GM19468 (cell line): ENCODE measurements around the gene FMNL2.

Source experiments
- ATAC-seq: cut with Tn5 transposase; IDR thresholded peaks from one replicate; pipeline ENCODE4 v1.9.1; 2021; ENCODE audit warnings: mild to moderate bottlenecking, moderate library complexity, moderate number of reproducible peaks; ENCODE audit not compliant: unreplicated experiment; ENCODE audit errors: extremely low read depth

Gene FMNL2

DNA sequence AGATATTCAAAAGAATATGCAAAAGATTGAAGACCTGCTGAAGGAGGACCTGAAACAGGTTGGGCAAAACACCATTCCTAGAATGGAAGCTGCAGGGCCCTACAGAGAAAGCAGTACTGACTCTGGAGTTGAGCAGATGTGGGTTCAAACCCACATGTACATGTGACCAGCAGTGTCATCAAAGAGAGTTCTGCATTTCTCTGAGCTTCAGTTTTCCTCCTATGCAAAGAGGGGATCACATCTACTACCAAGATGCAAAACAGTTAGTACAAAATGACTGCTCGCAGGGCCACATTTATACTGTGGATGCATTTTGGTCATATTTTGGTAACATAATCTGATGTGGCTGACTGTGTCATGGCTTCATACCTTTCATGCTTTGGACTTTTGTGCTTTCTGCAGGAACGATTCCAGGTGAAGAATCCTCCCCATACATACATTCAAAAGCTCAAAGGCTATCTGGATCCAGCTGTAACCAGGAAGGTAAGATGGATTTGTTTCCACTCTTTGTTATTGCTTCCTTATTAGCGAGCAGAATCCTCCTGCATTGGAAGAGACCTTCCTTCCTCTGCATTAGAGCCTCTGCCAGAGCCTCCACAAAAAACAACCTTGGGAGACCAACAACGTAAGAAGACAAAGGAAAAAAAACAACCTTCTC is 207.5 kb downstream of the FMNL2 start:
- ATAC-seq, result no peak

DNA sequence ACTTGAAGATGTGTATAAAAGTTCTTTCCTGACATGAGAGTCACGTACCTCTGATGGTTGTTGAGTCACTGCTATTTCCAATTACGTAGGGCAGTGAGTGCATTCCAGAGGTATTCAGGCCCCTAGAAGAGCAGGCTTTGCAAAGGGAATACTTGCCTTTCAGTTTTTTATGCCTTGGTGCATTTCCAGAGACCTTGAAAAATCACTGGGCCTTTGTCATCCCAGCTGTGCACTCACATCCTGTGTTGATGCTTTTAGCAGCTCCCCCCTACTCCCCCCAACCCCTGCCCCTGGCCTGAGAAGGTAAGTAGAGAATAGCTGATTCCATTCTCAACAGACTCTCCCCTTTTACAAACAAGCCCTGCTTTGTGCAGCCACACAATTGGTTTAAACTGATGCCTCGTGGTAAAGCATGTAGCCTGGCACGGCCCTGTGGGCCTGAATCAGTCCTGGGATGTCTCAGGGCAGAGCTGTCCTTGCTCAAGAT is 208.1 kb downstream of the FMNL2 start:
- ATAC-seq, result no peak

GRCh38 chr2:152543717-152544116 is 208.7 kb downstream of the FMNL2 start:
- ATAC-seq, result no peak

- no peak for ATAC-seq
These were observed 209.7 kb downstream of the FMNL2 start for GRCh38 chr2:152544638-152545037.

- no peak for ATAC-seq
These were observed 211.4 kb downstream of the FMNL2 start for GRCh38 chr2:152546230-152546837.

DNA sequence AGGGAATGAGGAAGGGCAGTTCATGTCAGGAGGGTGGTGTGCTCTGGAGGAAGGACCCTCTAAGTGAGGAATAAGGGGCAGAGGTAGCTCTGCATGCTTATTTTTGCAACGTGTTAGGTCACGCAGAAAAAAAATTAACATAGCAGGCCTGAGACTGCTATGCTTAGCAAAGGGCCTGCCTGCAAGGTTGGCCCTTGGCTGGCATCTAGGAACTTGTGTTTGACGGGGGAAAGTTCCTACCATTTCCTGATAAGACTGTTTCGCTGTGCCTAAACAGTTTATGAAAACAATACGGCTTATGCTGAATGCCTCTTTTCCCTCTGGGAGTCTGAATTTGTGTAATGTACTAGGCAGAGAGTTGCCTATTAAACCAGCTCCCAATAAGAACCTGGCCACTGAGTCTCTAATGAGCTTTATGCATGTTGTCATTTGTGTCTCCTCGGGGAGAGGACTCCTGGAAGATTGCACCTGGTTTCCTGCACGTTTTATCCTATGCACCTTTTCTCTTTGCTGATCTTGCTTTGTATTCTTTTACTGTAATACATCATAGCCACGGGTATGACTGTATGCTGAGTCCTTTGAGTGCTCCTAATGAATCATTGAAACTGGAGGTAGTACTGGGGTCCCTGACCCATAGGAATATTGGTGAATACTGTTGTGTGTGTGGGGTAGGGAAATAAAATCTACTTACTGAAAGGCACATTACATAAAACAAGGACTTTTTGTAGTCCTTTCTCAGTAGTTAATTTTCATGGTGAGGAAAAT is 213.3 kb downstream of the FMNL2 start:
- ATAC-seq, result no peak

DNA sequence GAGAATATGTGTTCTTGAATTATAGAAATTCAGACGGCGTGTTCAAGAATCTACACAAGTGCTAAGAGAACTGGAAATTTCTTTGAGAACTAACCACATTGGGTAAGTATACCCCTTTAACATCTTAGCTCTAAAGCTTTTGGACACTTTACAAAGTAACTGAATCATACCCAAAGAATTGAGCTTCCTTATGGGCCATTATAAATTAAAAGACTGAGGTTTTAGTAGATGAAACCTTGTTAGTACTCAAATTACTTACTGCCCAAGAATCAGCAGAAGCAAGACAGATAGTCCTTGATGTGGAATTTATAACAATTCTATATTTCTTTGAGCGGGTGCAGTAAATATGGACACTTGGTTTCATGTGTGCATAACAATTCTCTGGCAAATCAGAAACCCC is 214.0 kb downstream of the FMNL2 start:
- no peak for ATAC-seq

- ATAC-seq, result no peak
These were observed 214.4 kb downstream of the FMNL2 start for GRCh38 chr2:152549423-152549822.

- ATAC-seq, result no peak
These were observed 215.4 kb downstream of the FMNL2 start for GRCh38 chr2:152550386-152550785.

DNA sequence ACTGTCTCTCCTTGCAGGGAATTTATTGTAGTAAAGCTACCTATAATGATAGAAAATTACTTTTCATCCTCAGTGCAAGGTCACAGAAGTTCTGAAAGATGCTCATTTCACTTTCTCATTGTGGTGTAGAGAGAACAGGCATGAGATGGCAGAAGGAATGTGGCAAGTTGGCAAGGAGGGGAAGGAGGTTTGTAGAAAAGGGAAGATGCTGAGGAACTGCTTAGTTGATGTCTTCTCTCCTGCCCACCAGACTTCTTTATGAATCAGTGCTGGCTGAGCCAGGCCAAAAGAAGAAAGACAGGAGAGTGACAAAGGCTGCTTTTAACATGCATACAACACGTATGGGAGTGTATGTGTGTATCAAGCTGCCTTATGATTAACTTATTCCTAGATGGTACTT is 217.9 kb downstream of the FMNL2 start:
- no peak for ATAC-seq

GRCh38 chr2:152553518-152553917 is 218.5 kb downstream of the FMNL2 start:
- ATAC-seq, result no peak

GRCh38 chr2:152555048-152555447 is 220.1 kb downstream of the FMNL2 start:
- no peak for ATAC-seq

DNA sequence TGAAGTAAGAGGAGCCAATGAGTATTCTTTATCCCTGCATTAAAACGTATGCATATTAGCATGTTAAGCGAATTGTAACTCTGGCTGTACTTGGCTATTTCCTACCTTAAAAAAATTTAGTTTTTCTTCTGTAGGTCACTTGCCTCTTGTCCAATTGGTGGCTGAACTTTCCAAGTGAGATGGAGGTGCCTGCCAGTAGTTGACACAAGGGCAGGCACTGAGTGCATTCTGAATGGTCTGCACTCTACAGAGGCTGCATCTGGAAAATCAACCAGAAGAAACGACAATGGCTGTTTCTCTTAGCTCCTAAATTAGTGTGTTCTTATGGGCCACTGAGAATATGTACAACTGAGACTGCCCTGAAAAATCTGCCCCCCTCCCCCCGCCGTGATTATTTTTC is 221.5 kb downstream of the FMNL2 start:
- ATAC-seq, result no peak

DNA sequence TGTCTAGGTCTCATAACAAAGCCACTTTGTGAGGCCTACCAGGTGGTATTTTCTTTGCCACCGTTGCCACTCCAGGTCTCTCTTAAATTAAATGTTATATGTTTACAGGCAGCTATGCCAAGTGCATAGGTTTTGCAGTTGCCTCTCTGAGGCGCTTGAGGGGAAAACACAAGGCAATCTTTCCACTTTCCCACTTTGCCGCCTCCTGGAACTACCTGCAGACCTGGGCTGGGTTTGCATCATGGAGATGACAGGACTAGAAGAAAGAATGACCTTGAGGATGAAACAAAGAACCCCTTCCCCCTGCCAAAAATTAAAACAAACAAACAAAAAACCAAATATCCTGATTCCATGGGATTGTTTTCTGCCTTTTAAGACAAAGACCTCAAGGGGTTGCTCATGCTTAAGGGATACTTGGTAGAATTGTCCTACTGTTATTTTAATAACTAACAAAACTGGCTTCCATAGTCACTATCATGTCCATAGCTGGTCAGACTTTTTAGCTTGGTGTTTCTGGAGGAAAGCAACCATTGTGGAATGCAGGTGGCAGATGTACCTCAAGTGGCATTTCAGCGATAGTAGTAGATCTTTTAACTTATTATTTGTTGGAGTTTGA is 222.4 kb downstream of the FMNL2 start:
- ATAC-seq, result no peak

DNA sequence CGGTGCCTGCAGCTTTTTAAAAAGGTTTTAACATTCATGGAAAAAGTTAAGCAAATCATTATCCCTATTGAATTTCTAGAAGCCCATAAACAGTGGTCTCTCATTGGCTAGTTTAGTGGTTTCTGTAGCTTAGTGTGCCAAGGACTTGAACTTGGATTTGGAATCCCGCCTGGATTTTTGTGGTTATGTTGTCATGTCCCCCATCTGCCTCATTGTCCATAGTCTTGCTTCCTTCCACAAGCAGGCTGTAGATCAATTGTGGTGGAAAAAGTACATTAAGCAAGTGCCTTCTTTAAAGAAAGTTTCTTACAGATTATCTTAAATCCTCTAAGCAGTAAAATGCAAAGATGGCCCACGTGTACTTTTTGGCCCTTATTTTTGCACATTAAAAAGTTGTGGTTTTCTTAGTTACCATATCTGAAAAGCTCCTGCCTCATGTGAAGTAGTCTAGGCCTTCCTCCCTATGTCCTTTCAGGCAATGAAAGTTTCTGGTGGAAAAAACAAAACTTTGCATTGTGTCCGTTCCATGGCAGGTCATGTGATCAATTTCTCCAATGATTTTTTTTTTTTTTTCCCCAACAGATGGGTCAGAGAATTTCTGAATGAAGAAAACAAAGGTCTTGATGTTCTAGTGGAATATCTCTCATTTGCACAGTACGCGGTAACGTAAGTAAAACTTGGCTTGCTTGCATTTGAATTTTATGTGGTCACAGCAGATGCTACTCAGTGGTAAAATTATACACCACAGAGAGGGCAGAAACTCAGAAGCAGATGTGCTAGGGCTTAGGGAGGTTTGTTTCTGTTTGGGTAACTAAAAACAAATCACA is 223.4 kb downstream of the FMNL2 start:
- no peak for ATAC-seq

GRCh38 chr2:152559008-152559407 is 224.0 kb downstream of the FMNL2 start:
- no peak for ATAC-seq

DNA sequence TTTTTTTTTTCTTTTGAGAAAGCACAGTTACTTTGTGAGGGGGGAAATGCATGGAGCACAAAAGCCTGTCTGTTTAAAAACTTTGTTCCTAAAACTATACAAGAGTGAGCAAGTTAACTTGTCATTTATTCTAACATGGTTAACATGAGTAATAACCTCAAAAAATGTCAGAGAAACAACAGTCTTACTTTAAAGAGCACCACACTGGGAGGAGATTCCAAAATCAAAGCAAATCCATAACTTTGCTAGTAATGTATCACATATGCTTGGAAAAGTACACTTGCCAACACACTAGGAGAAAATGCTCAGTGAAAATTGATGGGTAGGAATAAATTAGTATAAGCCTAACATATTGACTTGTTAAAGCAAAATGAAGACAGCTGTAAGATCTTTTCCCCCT is 225.2 kb downstream of the FMNL2 start:
- ATAC-seq, result no peak

DNA sequence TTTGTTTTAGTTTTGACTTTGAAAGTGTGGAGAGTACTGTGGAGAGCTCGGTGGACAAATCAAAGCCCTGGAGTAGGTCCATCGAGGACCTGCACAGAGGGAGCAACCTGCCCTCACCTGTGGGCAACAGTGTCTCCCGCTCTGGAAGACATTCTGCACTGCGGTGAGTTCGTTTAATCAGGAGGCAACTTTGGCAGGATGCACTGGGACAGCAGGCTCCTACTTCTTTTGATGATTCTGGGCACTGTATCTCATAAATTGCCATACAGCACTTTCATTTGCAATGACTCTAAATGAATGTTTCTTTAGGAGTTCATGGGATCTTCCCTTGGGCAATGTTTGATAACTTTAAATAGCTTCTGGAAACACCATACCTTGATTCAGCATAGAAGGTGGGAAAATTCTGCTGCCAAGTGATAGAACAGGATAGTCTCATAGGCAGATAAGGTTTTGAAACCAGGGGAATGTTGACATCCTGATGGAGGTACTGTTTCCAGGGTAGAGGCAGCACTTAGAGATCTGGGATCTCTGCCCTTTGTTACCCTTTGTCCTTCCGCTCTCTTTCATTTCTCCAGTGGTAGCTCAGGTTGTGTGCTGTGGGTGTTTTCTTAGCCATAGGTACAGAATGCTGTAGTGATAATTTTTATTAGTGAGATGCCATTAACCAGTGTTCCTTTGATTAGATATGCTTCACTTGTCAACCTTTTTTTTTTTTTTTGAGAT is 226.1 kb downstream of the FMNL2 start:
- no peak for ATAC-seq

DNA sequence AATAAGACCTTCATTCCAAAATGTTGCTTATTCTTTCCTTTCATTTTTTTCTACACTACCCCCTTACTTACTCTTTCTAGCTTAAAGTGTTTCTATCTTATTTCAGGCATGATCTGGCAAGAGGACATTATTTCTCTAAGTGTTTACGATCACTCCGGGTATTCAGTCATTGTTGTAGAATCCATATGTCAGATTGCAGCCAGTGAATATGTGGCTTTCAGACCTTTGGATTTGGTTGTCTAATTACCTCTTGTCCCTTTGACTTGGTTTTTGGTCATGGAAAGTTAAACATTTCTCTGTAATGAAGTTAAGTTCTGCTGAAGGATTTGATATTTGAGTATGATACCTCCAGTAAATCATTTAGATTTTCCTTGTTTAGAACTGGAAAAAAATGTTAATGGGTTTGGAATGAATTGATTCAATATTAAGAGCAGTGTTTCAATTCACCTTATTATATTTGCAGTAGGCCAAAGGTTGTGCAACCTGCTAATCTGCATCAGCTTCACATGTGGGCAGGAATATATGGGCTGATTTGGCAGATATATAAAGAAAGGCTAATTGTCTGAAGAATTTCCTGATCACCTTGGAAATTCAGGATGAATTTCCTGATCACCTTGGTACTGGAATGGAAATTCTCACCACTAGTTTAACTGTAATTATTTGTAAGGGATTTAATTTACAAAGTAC is 227.4 kb downstream of the FMNL2 start:
- ATAC-seq, result no peak
